Measurements from ENCODE around the gene NTM. TPM values are rescaled to one million over a fixed set of nuclear protein-coding genes. Genes with fewer than 3 reads are reported as not detected.

The NTM gene
- polyA plus RNA-seq, 1 donor from 2014 or later, result 39.4 TPM

DNA sequence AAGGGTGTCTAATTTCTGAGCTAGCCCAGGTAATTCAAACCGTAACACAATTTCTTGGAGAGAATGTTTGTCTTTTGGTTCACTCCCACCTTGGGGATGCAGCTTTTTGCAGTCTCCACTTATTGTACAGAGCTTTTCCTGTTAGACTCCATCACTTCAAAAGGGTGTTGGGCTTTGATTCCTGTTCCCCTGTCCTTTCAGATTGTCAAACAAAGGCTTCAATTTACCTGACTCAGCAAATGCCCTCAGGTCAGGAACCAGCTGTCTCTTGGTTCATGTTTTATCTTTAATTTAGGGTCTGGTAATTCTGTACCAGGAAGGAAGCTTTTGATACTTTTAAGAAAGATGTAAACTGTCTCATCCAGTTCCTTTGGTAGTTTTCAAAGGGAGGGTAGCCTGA is 880.6 kb downstream of the NTM start:
- no peaks in the 10 kb centered on the region for H4K20me1 ChIP-seq (ENCODE audit: insufficient read depth)
- H3K9me2 ChIP-seq (ENCODE audit: insufficient read depth, low read length), result no peaks in the 10 kb centered on the region
- TF ChIP-seq EZH2 (IDR thresholded peaks at IDR 0.05; ENCODE audit: borderline replicate concordance, insufficient read depth, low read length, poor library complexity, severe bottlenecking), result no peak
- no peak for TF ChIP-seq RAD21 (conservative IDR thresholded peaks at IDR 0.05)
- TF ChIP-seq, protein P1, sequence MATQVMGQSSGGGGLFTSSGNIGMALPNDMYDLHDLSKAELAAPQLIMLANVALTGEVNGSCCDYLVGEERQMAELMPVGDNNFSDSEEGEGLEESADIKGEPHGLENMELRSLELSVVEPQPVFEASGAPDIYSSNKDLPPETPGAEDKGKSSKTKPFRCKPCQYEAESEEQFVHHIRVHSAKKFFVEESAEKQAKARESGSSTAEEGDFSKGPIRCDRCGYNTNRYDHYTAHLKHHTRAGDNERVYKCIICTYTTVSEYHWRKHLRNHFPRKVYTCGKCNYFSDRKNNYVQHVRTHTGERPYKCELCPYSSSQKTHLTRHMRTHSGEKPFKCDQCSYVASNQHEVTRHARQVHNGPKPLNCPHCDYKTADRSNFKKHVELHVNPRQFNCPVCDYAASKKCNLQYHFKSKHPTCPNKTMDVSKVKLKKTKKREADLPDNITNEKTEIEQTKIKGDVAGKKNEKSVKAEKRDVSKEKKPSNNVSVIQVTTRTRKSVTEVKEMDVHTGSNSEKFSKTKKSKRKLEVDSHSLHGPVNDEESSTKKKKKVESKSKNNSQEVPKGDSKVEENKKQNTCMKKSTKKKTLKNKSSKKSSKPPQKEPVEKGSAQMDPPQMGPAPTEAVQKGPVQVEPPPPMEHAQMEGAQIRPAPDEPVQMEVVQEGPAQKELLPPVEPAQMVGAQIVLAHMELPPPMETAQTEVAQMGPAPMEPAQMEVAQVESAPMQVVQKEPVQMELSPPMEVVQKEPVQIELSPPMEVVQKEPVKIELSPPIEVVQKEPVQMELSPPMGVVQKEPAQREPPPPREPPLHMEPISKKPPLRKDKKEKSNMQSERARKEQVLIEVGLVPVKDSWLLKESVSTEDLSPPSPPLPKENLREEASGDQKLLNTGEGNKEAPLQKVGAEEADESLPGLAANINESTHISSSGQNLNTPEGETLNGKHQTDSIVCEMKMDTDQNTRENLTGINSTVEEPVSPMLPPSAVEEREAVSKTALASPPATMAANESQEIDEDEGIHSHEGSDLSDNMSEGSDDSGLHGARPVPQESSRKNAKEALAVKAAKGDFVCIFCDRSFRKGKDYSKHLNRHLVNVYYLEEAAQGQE (IDR thresholded peaks at IDR 0.05; ENCODE audit: borderline replicate concordance), result no peak
- TF ChIP-seq TAF1 (IDR thresholded peaks at IDR 0.05; ENCODE audit: low read depth), result no peak
- TF ChIP-seq POLR2AphosphoS5 (IDR thresholded peaks at IDR 0.05), result no peak
- no peak for TF ChIP-seq EP300 (conservative IDR thresholded peaks at IDR 0.05; ENCODE audit: poor library complexity, severe bottlenecking)
- TF ChIP-seq, protein P2, sequence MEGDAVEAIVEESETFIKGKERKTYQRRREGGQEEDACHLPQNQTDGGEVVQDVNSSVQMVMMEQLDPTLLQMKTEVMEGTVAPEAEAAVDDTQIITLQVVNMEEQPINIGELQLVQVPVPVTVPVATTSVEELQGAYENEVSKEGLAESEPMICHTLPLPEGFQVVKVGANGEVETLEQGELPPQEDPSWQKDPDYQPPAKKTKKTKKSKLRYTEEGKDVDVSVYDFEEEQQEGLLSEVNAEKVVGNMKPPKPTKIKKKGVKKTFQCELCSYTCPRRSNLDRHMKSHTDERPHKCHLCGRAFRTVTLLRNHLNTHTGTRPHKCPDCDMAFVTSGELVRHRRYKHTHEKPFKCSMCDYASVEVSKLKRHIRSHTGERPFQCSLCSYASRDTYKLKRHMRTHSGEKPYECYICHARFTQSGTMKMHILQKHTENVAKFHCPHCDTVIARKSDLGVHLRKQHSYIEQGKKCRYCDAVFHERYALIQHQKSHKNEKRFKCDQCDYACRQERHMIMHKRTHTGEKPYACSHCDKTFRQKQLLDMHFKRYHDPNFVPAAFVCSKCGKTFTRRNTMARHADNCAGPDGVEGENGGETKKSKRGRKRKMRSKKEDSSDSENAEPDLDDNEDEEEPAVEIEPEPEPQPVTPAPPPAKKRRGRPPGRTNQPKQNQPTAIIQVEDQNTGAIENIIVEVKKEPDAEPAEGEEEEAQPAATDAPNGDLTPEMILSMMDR (IDR thresholded peaks at IDR 0.05; ENCODE audit: poor library complexity, severe bottlenecking), result no peak
- TF ChIP-seq MXI1 (conservative IDR thresholded peaks at IDR 0.05; ENCODE audit: poor library complexity, severe bottlenecking), result no peak
- no peak for TF ChIP-seq SMC3 (conservative IDR thresholded peaks at IDR 0.05; ENCODE audit: poor library complexity)
- no peak overlapping the region for H3K27ac ChIP-seq (ENCODE audit: low read length)
- H2AFZ ChIP-seq (ENCODE audit: low read depth, low read length), result no peak overlapping the region
- no peak overlapping the region for H3K9ac ChIP-seq (ENCODE audit: low read length)
- no peaks in the 10 kb centered on the region for H3K79me2 ChIP-seq (replicated peaks; ENCODE audit: insufficient read depth, low read length)
- H3K4me2 ChIP-seq (ENCODE audit: low read length), result no peak overlapping the region
- H3K9me3 ChIP-seq (ENCODE audit: low read length), result peaks cover 9% of the 10 kb centered on the region
- no peaks in the 10 kb centered on the region for H3F3A ChIP-seq (ENCODE audit: insufficient read depth, low read length, poor library complexity, severe bottlenecking)
- H3K27me3 ChIP-seq (ENCODE audit: insufficient read depth, low read depth, low read length), result no peaks in the 10 kb centered on the region
- no peak overlapping the region for H3K4me3 ChIP-seq (ENCODE audit: low read length)
- H3K36me3 ChIP-seq (ENCODE audit: insufficient read depth, low read length), result no peaks in the 10 kb centered on the region

DNA sequence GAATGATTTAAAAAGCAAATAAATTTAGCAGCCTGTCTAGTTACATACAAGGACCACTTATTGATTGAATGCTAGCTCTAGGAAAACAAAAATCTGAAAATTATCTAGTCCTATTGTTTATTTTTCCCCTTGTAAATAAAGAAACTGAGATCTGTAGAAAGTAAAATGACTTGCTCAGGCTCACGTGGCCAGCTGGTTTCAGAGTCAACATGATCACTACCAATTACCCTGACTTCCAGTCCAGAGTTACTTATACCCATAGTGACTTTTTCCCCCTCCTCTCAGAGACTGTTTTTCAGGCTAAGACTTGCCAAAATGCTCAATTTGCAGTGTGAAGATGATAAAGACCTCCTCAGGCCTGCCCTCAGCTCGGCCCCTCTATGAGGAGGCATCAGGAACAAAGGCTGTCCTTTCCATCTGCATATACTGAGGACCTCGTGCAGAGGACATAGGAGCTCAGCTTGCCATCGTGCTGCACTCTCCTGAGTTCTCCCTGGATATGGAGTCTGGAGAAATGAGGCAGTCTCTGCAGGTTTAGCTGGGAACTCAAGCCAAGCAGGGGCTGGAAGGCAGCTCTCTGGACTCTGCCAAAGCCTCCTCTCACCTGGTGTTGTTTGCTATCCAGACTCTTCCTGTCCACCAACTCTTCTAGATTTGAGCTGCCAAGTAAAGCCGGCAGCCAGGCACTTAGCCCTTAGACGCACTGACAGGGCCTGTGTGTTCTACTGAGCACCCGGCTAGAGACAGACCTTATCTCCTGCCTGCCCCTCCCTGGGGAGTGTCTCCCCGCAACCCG is 883.3 kb downstream of the NTM start:
- TF ChIP-seq TAF1 (IDR thresholded peaks at IDR 0.05; ENCODE audit: low read depth), result no peak
- no peak for TF ChIP-seq RAD21 (conservative IDR thresholded peaks at IDR 0.05)
- TF ChIP-seq POLR2AphosphoS5 (IDR thresholded peaks at IDR 0.05), result no peak
- TF ChIP-seq EP300 (conservative IDR thresholded peaks at IDR 0.05; ENCODE audit: poor library complexity, severe bottlenecking), result no peak
- no peak for TF ChIP-seq MXI1 (conservative IDR thresholded peaks at IDR 0.05; ENCODE audit: poor library complexity, severe bottlenecking)
- TF ChIP-seq, protein P1 (IDR thresholded peaks at IDR 0.05; ENCODE audit: borderline replicate concordance), result no peak
- TF ChIP-seq SMC3 (conservative IDR thresholded peaks at IDR 0.05; ENCODE audit: poor library complexity), result no peak
- TF ChIP-seq, protein P2 (IDR thresholded peaks at IDR 0.05; ENCODE audit: poor library complexity, severe bottlenecking), result no peak
- no peak for TF ChIP-seq EZH2 (IDR thresholded peaks at IDR 0.05; ENCODE audit: borderline replicate concordance, insufficient read depth, low read length, poor library complexity, severe bottlenecking)
- H3K4me2 ChIP-seq (ENCODE audit: low read length), result no peak overlapping the region
- H3F3A ChIP-seq (ENCODE audit: insufficient read depth, low read length, poor library complexity, severe bottlenecking), result no peaks in the 10 kb centered on the region
- no peak overlapping the region for H3K27ac ChIP-seq (ENCODE audit: low read length)
- no peak overlapping the region for H3K9ac ChIP-seq (ENCODE audit: low read length)
- no peaks in the 10 kb centered on the region for H3K79me2 ChIP-seq (replicated peaks; ENCODE audit: insufficient read depth, low read length)
- no peaks in the 10 kb centered on the region for H3K36me3 ChIP-seq (ENCODE audit: insufficient read depth, low read length)
- no peak overlapping the region for H2AFZ ChIP-seq (ENCODE audit: low read depth, low read length)
- no peaks in the 10 kb centered on the region for H4K20me1 ChIP-seq (ENCODE audit: insufficient read depth)
- no peaks in the 10 kb centered on the region for H3K9me2 ChIP-seq (ENCODE audit: insufficient read depth, low read length)
- no peaks in the 10 kb centered on the region for H3K27me3 ChIP-seq (ENCODE audit: insufficient read depth, low read depth, low read length)
- H3K9me3 ChIP-seq (ENCODE audit: low read length), result peaks cover 9% of the 10 kb centered on the region
- no peak overlapping the region for H3K4me3 ChIP-seq (ENCODE audit: low read length)

All from neural cell (in vitro differentiated cells).